ENCODE data around the gene HSPA13.

DNA sequence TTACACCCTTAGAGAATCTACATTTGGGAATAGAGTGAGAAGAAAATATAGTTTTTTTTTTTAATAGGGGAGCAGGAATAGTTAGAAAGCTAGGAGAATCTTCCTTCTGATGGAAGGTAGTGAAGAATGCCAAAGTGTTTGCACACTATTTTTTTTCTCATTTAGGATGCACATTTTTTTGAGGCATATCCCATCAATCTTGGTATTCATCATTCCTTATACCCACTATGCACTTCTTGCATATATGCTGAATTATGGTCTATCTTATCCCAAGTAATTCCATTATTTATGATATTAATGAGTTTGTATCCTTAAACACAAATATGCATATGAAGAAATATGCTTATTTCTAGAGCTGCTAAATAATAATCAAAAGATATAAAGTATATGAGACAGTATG is 28.4 kb downstream of the HSPA13 start:
- no peak for TF ChIP-seq EZH2 (IDR thresholded peaks at IDR 0.05; ENCODE audit: insufficient read depth, poor library complexity, severe bottlenecking)
- TF ChIP-seq EZH2phosphoT487 (IDR thresholded peaks at IDR 0.05; ENCODE audit: insufficient read depth, low read depth) = no peak

All from GM23248 (cell line).